Lower leg skin (tissue), 4 donors: ENCODE measurements around the gene UBN1. TPM values are rescaled to one million over a fixed set of nuclear protein-coding genes. Genes with fewer than 3 reads are reported as not detected.
A peak's percentile ranks its signal among the peaks of the same experiment; 100 is the strongest.

Source experiments
- DNase-seq, 2 donors: peaks; one replicate each; pipeline ENCODE4 v3.0.0-alpha.2; 2019; ENCODE audit warnings: low spot score in 2 of 2
- H3K4me3 ChIP-seq: fragments of 200-600 bp; sonication (generic); 2 replicates; pipeline ENCODE4 v1.5.1; 2017; ENCODE audit warnings: mild to moderate bottlenecking, low read depth; ENCODE audit not compliant: poor library complexity, severe bottlenecking
- POLR2A ChIP-seq, 2 donors: fragments of 450-650 bp; IDR thresholded peaks; one replicate each; pipeline ENCODE4 v1.6.1; 2016 to 2017; ENCODE audit warnings: antibody characterized with exemption in 2 of 2, mild to moderate bottlenecking in 1 of 2, moderate library complexity in 1 of 2
- WGBS, 2 donors: methylation state at CpG; one replicate each; pipeline ENCODE4 v1.1.5; 2018; 5-methylcytosine and 5-hydroxymethylcytosine counted together
- intact Hi-C: fragments of 100-400 bp; cut with DNase I; formaldehyde crosslinking; loops from one replicate; pipeline ENCODE4 v1.15.0; 2023; ENCODE audit warnings: low total_unique reads
- total RNA-seq, 4 donors: library from RNA; depleted of rRNA; stranded (reverse); fragments of >200 nt; gene quantifications; one replicate each; pipeline ENCODE4 v1.1.0, GENCODE V29; 2016
- TF ChIP-seq, protein P1 (sequence below), 3 donors: fragments of 450-650 bp; IDR thresholded peaks; one replicate each; pipeline ENCODE4 v1.5.1; 2016; ENCODE audit warnings: antibody characterized with exemption in 3 of 3, mild to moderate bottlenecking in 3 of 3, moderate library complexity in 2 of 3

The UBN1 gene
- total RNA-seq, 4 donors from 2014 or later: 20.7 to 38.3 (median 27.9) TPM

DNA sequence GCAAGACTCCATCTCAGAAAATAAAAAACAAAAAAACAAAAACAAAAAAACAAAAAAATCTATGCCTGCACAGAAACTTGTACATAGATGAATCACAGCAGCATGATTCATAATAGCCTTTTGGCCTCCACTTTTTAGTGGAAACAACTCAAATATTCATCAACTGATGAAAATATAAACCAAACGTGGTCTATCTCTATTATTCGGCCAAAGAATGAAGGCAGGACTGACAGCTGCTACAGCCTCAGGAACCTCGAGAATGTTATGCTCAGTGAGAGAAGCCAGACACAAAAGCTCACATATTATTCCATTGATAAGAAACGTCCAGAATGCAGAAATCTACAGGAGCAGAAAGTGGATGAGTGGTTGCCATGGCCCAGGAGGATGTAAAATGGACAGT lies 69.8 kb downstream of the UBN1 start:
- intact Hi-C loops: no loop called here
- no peak for TF ChIP-seq POLR2A (IDR thresholded peaks at IDR 0.05)
- TF ChIP-seq, protein P1, sequence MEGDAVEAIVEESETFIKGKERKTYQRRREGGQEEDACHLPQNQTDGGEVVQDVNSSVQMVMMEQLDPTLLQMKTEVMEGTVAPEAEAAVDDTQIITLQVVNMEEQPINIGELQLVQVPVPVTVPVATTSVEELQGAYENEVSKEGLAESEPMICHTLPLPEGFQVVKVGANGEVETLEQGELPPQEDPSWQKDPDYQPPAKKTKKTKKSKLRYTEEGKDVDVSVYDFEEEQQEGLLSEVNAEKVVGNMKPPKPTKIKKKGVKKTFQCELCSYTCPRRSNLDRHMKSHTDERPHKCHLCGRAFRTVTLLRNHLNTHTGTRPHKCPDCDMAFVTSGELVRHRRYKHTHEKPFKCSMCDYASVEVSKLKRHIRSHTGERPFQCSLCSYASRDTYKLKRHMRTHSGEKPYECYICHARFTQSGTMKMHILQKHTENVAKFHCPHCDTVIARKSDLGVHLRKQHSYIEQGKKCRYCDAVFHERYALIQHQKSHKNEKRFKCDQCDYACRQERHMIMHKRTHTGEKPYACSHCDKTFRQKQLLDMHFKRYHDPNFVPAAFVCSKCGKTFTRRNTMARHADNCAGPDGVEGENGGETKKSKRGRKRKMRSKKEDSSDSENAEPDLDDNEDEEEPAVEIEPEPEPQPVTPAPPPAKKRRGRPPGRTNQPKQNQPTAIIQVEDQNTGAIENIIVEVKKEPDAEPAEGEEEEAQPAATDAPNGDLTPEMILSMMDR (IDR thresholded peaks at IDR 0.05): no peak
- H3K4me3 ChIP-seq: no peak overlapping the region
- WGBS, 2 donors: 43 to 50% methylated on average over 4 of the region's 4 CpGs
- DNase-seq: no peak

DNA sequence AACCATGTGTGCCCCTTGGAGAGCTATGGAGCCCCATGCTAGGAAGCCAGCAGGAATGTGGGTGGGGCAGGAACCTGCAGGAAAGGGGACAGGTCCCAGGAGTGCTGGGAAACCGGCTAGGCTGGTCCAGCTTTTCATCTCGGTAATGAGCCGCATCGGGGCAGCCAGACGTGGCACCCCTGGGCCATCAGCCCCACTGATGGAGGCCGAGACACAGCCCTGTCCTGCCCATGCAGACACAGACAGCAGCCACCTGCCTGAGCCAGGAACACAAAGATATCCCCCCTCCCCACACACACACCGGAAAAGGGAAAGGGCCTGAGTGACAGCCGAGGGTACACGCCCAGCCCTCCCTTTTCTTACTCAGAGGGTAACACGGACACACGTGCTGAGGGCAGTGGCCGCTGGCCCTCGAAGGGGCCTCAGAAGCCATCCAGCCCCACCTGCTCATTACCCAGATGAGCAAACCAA lies 71.5 kb downstream of the UBN1 start:
- TF ChIP-seq POLR2A (IDR thresholded peaks at IDR 0.05): no peak
- TF ChIP-seq, protein P1 (IDR thresholded peaks at IDR 0.05): no peak
- intact Hi-C loops: no loop called here
- WGBS, 2 donors: 25 to 36% methylated on average over 9 to 13 of the region's 13 CpGs
- DNase-seq: peak in 1 of 2 donors; percentile 38
- no peak overlapping the region for H3K4me3 ChIP-seq

DNA sequence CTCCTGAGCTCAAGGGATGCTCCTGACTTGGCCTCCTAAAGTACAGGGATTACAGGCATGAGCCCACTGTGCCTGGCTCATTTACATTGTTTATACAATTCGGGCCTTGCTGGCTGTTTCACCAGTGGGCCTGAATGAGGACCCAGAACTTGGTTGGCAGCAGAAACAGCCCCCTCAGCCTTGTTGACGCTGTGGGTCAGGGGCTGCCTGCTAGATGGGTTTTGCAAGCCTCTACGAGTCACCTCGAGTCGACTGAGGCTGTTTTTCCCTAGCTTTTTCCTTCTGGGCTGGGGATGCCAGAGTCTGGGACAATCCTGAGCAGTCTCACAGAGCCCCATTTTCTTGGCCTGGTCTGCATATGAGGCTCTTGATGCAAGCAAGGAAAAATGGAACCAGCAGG lies 73.5 kb downstream of the UBN1 start:
- H3K4me3 ChIP-seq: no peak overlapping the region
- DNase-seq: no peak
- TF ChIP-seq, protein P1 (IDR thresholded peaks at IDR 0.05): no peak
- no peak for TF ChIP-seq POLR2A (IDR thresholded peaks at IDR 0.05)
- 80 to 90% methylated on average over 5 of the region's 5 CpGs for WGBS, 2 donors
- intact Hi-C loops: no loop called here

DNA sequence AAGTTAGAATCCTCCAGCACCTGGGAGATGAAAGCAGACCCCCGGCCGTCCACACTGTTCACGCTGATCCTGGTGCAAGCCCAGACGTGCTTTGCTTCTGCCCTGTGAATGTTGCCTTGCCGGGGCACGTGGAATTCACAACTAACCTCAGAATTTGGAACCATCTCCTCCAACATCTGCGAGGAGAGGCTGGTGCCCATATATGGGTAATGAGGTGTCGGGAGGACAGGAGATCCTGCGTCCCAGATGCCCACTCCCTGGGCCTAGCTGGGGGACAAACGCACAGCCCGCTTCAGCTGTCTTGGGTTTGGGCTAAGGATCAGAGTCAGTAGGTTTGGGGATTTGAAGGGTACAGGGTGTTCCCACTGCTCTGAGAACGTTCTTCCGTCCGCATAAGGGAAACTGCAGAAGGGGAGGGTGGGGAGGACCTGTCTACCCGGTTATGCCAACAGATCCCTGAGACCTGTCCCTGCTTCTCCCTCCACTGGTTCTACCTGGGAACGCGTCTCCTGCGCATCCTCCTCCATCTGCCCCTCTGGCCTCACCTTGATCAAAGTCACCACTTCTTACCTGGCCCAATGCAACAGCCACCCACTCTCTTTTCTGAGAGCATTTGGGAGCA lies 75.6 kb downstream of the UBN1 start:
- TF ChIP-seq POLR2A (IDR thresholded peaks at IDR 0.05): no peak
- TF ChIP-seq, protein P1 (IDR thresholded peaks at IDR 0.05): no peak
- DNase-seq: no peak
- intact Hi-C loops: no loop called here

DNA sequence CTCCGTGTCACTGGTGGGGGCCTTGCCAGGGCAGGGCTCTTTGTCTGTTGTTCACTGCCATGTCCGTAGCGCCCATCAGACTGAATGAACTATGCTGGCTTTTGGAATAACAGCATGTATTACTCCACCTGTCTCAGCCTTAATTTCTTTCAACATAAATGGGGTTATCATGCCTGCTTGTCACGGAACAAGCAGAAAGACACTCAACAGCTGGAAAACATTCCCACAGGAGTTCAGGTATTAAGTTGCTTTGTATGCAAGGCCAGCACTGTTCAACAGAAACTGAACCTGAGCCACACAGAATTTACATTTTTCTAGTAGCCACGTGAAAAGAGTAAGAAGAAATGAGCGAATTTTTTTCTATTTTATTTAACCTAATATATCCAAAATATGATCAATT lies 76.6 kb downstream of the UBN1 start:
- intact Hi-C loops: no loop called here
- TF ChIP-seq, protein P1 (IDR thresholded peaks at IDR 0.05): no peak
- TF ChIP-seq POLR2A (IDR thresholded peaks at IDR 0.05): no peak
- WGBS, 2 donors: 64 to 65% methylated on average over 6 of the region's 6 CpGs
- DNase-seq: no peak
- no peak overlapping the region for H3K4me3 ChIP-seq

More for the DNA sequence above, 75.6 kb downstream of the UBN1 start:
- WGBS, 2 donors: 40 to 49% methylated on average over 17 to 18 of the region's 18 CpGs
- H3K4me3 ChIP-seq: no peak overlapping the region
